Measurements from ENCODE around the gene LILRA2. TPM values are rescaled to one million over a fixed set of nuclear protein-coding genes. Genes with fewer than 3 reads are reported as not detected.
"Not testable (repeated sequence)": the region's sequence is repeated elsewhere in the genome, so short reads cannot be mapped to it uniquely, and the experiment has no call there.

LILRA2 gene
- total RNA-seq, 1 donor from 2014 or later, result not detected

GRCh38 chr19:54571715-54572615, 1.6 kb upstream of the LILRA2 start:
- DNase-seq (ENCODE audit: low read depth), result not testable (repeated sequence)

GRCh38 chr19:54572696-54573311, 786 bp upstream of the LILRA2 start:
- no peak for DNase-seq (ENCODE audit: low read depth)

GRCh38 chr19:54574051-54574450, 461 bp downstream of the LILRA2 start:
- no peak for DNase-seq (ENCODE audit: low read depth)

GRCh38 chr19:54574527-54575056, 1.0 kb downstream of the LILRA2 start:
- no peak for DNase-seq (ENCODE audit: low read depth)

GRCh38 chr19:54575205-54575604, 1.6 kb downstream of the LILRA2 start:
- not testable (repeated sequence) for DNase-seq (ENCODE audit: low read depth)

- no peak for DNase-seq (ENCODE audit: low read depth)
These were observed 2.9 kb downstream of the LILRA2 start for GRCh38 chr19:54576411-54576976.

- no peak for DNase-seq (ENCODE audit: low read depth)
These were observed 3.7 kb downstream of the LILRA2 start for GRCh38 chr19:54577334-54577733.

GRCh38 chr19:54578268-54578667, 4.7 kb downstream of the LILRA2 start:
- not testable (repeated sequence) for DNase-seq (ENCODE audit: low read depth)

- no peak for DNase-seq (ENCODE audit: low read depth)
These were observed 12.8 kb downstream of the LILRA2 start for GRCh38 chr19:54586397-54586796.

- no peak for DNase-seq (ENCODE audit: low read depth)
These were observed 13.4 kb downstream of the LILRA2 start for GRCh38 chr19:54587026-54587425.

- not testable (repeated sequence) for DNase-seq (ENCODE audit: low read depth)
These were observed 19.9 kb downstream of the LILRA2 start, which contains the start of gene LILRA1 for GRCh38 chr19:54593445-54593844. Gene LILRA1 (plus strand): TSS chr19:54593632. CDS start chr19:54594245, 613 bp downstream.

GRCh38 chr19:54593931-54594626, 20.5 kb downstream of the LILRA2 start:
- not testable (repeated sequence) for DNase-seq (ENCODE audit: low read depth)

- no peak for DNase-seq (ENCODE audit: low read depth)
These were observed 21.1 kb downstream of the LILRA2 start for GRCh38 chr19:54594737-54595136.

- not testable (repeated sequence) for DNase-seq (ENCODE audit: low read depth)
These were observed 22.3 kb downstream of the LILRA2 start for GRCh38 chr19:54595680-54596436.

GRCh38 chr19:54600212-54600611, 26.6 kb downstream of the LILRA2 start:
- DNase-seq (ENCODE audit: low read depth), result no peak

GRCh38 chr19:54606230-54606629, 32.6 kb downstream of the LILRA2 start:
- DNase-seq (ENCODE audit: low read depth), result no peak

- no peak for DNase-seq (ENCODE audit: low read depth)
These were observed 33.5 kb downstream of the LILRA2 start for GRCh38 chr19:54606891-54607784.

- DNase-seq (ENCODE audit: low read depth), result no peak
These were observed 34.2 kb downstream of the LILRA2 start for GRCh38 chr19:54607785-54608150.

GRCh38 chr19:54608205-54608604, 34.6 kb downstream of the LILRA2 start:
- no peak for DNase-seq (ENCODE audit: low read depth)

GRCh38 chr19:54608792-54609191, 35.2 kb downstream of the LILRA2 start:
- DNase-seq (ENCODE audit: low read depth), result no peak
